Upper lobe of left lung (tissue), 6 donors: ENCODE measurements around the gene ITGA11. TPM values are rescaled to one million over a fixed set of nuclear protein-coding genes. Genes with fewer than 3 reads are reported as not detected.

ENCODE experiments used
- ATAC-seq, 2 donors: fragments of 200-7000 bp; cut with Tn5 transposase; one replicate each; pipeline ENCODE4 v1.9.1; 2022; ENCODE audit warnings: mild to moderate bottlenecking in 2 of 2, moderate library complexity in 2 of 2; ENCODE audit not compliant: low FRiP score in 2 of 2
- DNase-seq, 2 donors: peaks; one replicate each; pipeline ENCODE4 v3.0.0-alpha.2; 2019 to 2020
- H3K27ac ChIP-seq, 4 donors: fragments of 200-600 bp; sonication (generic); one replicate each; pipeline ENCODE4 v1.5.1; 2016 to 2019
- H3K27me3 ChIP-seq, 4 donors: fragments of 200-600 bp; sonication (generic); one replicate each; pipeline ENCODE4 v1.5.1; 2017 to 2019
- H3K36me3 ChIP-seq, 4 donors: fragments of 200-600 bp; sonication (generic); one replicate each; pipeline ENCODE4 v1.5.1; 2016 to 2019
- H3K4me1 ChIP-seq, 4 donors: fragments of 200-600 bp; sonication (generic); one replicate each; pipeline ENCODE4 v1.5.1; 2018 to 2019
- H3K4me3 ChIP-seq, 4 donors: fragments of 200-600 bp; sonication (generic); one replicate each; pipeline ENCODE4 v1.5.1; 2017 to 2019; ENCODE audit warnings: mild to moderate bottlenecking in 2 of 4, moderate library complexity in 1 of 4
- H3K9me3 ChIP-seq, 4 donors: fragments of 200-600 bp; sonication (generic); one replicate each; pipeline ENCODE4 v1.5.1; 2018 to 2019
- CTCF ChIP-seq, 6 experiments: fragments of 450-650 bp in 4 of 6; fragments of 200-600 bp in 2 of 6; sonication (generic) in 2 of 6; IDR thresholded peaks; one replicate each; pipeline ENCODE4 v1.5.1; 2016 to 2019; ENCODE audit warnings: antibody characterized with exemption in 6 of 6
- EP300 ChIP-seq, 4 donors: sonication (generic); formaldehyde crosslinking; IDR thresholded peaks; one replicate each; pipeline ENCODE4 v1.5.1; 2017; ENCODE audit warnings: antibody characterized with exemption in 4 of 4, control low read depth in 2 of 4
- POLR2A ChIP-seq, 4 donors: fragments of 450-650 bp; IDR thresholded peaks; one replicate each; pipeline ENCODE4 v1.5.1; 2016 to 2017; ENCODE audit warnings: antibody characterized with exemption in 4 of 4, mild to moderate bottlenecking in 2 of 4
- POLR2AphosphoS5 ChIP-seq, 2 donors: sonication (generic); formaldehyde crosslinking; IDR thresholded peaks; one replicate each; pipeline ENCODE4 v1.5.1; 2017; ENCODE audit warnings: antibody characterized with exemption in 2 of 2
- WGBS, 2 donors: methylation state at CpG; one replicate each; pipeline ENCODE4 v1.1.5; 2017 to 2018; 5-methylcytosine and 5-hydroxymethylcytosine counted together
- total RNA-seq, 6 donors: library from RNA; depleted of rRNA in 4 of 6; stranded (reverse); fragments of >200 nt in 4 of 6; gene quantifications; one replicate each; pipeline versions ENCODE4 v1.1.0 to v1.2.1, GENCODE V29; 2016 to 2021
- donor health status: DM: no; HTN: no; CAD: no; lungs with moderate emphysema.
- donor health status: DM: no; HTN: yes; CAD: no; lungs with severe emphysema.

Gene ITGA11
- total RNA-seq, 6 donors from 2014 or later, result 0.49 to 6.9 (median 1.4) TPM

DNA sequence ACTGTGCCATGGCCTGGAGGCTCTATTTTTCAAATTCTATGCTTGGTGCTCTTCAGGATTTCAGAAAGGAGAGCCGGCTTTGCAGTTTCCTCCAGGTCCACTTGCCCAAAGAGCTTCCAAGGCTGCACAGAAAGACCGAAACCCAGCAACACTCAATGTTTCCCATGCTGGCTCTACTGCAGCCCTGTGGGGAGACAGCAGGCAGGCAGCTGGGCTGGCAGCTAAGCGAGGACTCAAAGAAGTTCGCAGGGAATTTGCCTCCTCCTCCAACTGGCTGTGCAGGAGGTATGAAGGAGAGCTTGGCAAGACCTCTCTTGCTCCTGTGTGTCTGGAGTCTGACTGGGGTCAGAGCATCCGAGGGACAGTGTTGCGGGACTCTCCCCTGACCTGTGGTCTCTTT is 17.4 kb upstream of the ITGA11 start:
- DNase-seq (no peak), ATAC-seq (no peak)
- no peaks in the 10 kb centered on the region for H3K4me1 ChIP-seq
- WGBS, 2 donors, result 84 to 86% methylated on average over 6 of the region's 6 CpGs
- no peaks in the 10 kb centered on the region for H3K9me3 ChIP-seq
- no peak overlapping the region for H3K4me3 ChIP-seq
- no peak overlapping the region for H3K27ac ChIP-seq
- H3K36me3 ChIP-seq, result no peaks in the 10 kb centered on the region
- TF ChIP-seq EP300 (IDR thresholded peaks at IDR 0.05) (no peak), POLR2A (IDR thresholded peaks at IDR 0.05) (no peak), POLR2AphosphoS5 (IDR thresholded peaks at IDR 0.05) (no peak), CTCF (IDR thresholded peaks at IDR 0.05) (no peak)
- H3K27me3 ChIP-seq, result no peaks in the 10 kb centered on the region

DNA sequence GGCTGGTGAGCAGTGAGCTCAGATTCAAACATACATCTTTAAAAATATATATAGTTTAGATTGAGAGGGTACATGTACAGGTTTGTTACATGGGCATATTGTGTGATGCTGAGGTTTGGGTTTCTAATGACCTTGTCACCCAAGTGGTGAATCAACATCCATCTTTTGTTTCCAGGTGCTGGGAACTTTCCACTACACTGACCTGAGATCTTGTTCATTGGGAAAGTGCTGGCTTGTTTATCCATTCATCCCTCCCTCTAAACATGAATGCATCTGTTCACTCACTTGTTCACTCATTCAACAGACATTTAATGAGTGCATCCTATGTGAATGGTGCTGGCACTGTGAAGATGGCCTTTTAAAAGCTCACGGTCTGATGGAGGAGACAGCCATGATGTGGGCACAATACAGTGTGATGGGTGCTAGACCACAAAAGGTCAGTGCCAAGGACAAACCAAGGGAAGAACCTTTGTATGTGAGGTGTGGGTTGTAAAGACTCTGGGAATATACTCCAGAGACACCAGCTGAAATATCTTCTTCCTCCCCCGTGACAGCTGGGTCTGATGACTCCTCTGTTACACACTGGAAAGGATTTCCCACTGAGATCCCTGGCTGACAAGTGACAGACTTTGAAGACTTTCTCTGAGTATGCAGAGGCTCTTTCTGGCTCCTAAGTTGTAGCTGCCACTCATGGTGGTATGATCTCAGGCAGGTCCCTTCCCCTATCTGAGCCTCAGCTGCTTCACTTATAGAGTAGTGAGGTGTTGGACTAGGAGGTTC is 16.2 kb upstream of the ITGA11 start:
- Histone ChIP-seq H3K4me3 (no peak overlapping the region), H3K9me3 (no peaks in the 10 kb centered on the region), H3K27me3 (no peaks in the 10 kb centered on the region), H3K4me1 (no peaks in the 10 kb centered on the region), H3K27ac (no peak overlapping the region), H3K36me3 (no peaks in the 10 kb centered on the region)
- WGBS, 2 donors, result 44 to 50% methylated on average over 2 of the region's 2 CpGs
- TF ChIP-seq EP300 (IDR thresholded peaks at IDR 0.05), result no peak
- no peak for TF ChIP-seq POLR2AphosphoS5 (IDR thresholded peaks at IDR 0.05)
- TF ChIP-seq POLR2A (IDR thresholded peaks at IDR 0.05), result no peak
- TF ChIP-seq CTCF (IDR thresholded peaks at IDR 0.05), result no peak
- ATAC-seq (no peak), DNase-seq (no peak)

- DNase-seq (no peak), ATAC-seq (no peak)
- H3K27me3 ChIP-seq, result no peaks in the 10 kb centered on the region
- no peak for TF ChIP-seq CTCF (IDR thresholded peaks at IDR 0.05)
- no peak for TF ChIP-seq EP300 (IDR thresholded peaks at IDR 0.05)
- TF ChIP-seq POLR2A (IDR thresholded peaks at IDR 0.05), result no peak
- TF ChIP-seq POLR2AphosphoS5 (IDR thresholded peaks at IDR 0.05), result no peak
- WGBS, 2 donors, result 91 to 93% methylated on average over 3 of the region's 3 CpGs
- H3K36me3 ChIP-seq, result no peaks in the 10 kb centered on the region
- no peaks in the 10 kb centered on the region for H3K4me1 ChIP-seq
- no peaks in the 10 kb centered on the region for H3K9me3 ChIP-seq
- H3K4me3 ChIP-seq, result no peak overlapping the region
- no peak overlapping the region for H3K27ac ChIP-seq
These were observed 15.2 kb upstream of the ITGA11 start for GRCh38 chr15:68447209-68447608.

DNA sequence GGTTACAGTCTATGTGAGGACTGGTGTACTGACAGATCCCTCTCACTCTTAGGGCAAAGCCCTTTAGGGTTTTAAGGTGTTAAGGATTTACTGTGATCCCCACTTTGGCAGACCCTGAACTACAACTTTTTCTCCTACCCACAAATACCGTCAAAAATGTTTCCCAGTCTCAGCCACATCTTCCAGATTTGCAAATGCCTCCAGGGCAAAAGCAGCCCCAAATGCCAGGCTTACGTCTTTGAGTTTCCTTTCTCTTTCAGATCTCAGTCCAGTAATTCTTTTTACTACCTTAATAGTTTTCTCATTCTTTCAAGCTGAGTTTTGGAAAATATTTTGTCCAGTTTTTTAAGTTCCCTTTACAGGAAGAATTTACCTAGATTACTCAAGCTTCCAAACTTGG is 13.4 kb upstream of the ITGA11 start:
- no peaks in the 10 kb centered on the region for H3K36me3 ChIP-seq
- no peak for TF ChIP-seq POLR2A (IDR thresholded peaks at IDR 0.05)
- TF ChIP-seq CTCF (IDR thresholded peaks at IDR 0.05), result no peak
- no peaks in the 10 kb centered on the region for H3K9me3 ChIP-seq
- H3K27me3 ChIP-seq, result no peaks in the 10 kb centered on the region
- DNase-seq (no peak), ATAC-seq (no peak)
- no peaks in the 10 kb centered on the region for H3K4me1 ChIP-seq
- no peak overlapping the region for H3K27ac ChIP-seq
- H3K4me3 ChIP-seq, result no peak overlapping the region
- WGBS, 2 donors, result 76 to 79% methylated on average over 2 of the region's 2 CpGs

- Histone ChIP-seq H3K27ac (no peak overlapping the region), H3K36me3 (no peaks in the 10 kb centered on the region), H3K9me3 (no peaks in the 10 kb centered on the region), H3K4me3 (no peak overlapping the region), H3K4me1 (no peaks in the 10 kb centered on the region), H3K27me3 (no peaks in the 10 kb centered on the region)
- DNase-seq (no peak), ATAC-seq (no peak)
- TF ChIP-seq POLR2A (IDR thresholded peaks at IDR 0.05) (no peak), CTCF (IDR thresholded peaks at IDR 0.05) (no peak), POLR2AphosphoS5 (IDR thresholded peaks at IDR 0.05) (no peak), EP300 (IDR thresholded peaks at IDR 0.05) (no peak)
These were observed 12.4 kb upstream of the ITGA11 start for GRCh38 chr15:68444336-68444735.
